ENCODE data around the gene ITGA3. TPM values are rescaled to one million over a fixed set of nuclear protein-coding genes. Genes with fewer than 3 reads are reported as not detected.

The ITGA3 gene
- total RNA-seq, 1 experiment from 2014 or later: 392 TPM

DNA sequence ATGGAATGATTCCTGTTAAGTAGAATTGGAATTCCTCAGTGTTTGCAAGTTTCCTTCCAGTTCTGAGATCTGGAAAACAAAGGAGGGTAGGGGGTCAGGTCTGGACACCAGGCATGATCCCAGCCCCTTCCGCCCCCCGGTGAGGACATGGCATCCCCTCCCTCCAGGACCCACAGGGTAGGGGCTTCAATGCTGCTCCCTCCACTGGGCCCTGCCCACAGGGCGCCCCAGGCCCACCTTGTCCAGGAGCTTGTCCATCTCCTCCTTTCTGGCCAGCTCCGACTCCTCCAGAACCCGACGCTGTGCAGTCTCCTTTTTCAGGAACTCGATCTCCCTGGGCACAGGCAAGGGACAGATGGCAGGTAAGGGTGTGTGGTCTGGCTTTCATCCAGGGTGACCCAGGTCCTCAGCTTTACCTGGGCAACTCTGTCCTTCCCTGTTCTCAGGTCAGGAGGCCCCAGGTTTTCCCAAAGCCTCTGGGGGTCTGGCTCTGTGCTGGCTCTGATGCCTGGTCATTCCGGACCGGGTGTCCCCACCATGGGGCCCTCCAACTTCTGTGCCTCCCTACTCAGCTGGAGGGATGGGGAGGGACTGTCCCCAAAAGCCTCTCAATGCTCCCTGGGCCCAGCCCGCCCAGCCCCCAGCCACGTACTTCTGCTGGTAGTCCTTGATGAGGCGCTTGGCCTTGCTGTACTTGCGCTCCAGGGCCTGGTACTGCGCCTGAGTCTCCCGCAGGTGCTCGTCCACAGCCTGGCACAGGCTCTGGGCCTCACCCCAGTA, 79.6 kb downstream of the ITGA3 start (continued):
- no peak for TF ChIP-seq YY1 (IDR thresholded peaks at IDR 0.05; ENCODE audit: extremely low read depth, insufficient replicate concordance, low read depth, low read length)

GRCh38 chr17:50136096-50136687, 80.3 kb downstream of the ITGA3 start:
- ChIA-PET POLR2A (no interaction called here), CTCF (interaction anchor here (1.2 to 1.6 kb wide), 4 partner anchors 10 to 16 kb away, joined by 3 to 5 read pairs (median 4); no protein-coding TSS in a partner anchor), RAD21 (ENCODE audit: low non-redundant PET in 1 of 2, low total read pairs in 2 of 2, uncharacterized antibody in 2 of 2, unreplicated experiment in 2 of 2) (no interaction called here)
- H3K4me1 ChIP-seq (ENCODE audit: control insufficient read depth in 1 of 2, insufficient read depth in 2 of 2, low read length in 2 of 2): peaks cover 12 to 34% of the 10 kb centered on the region in 2 experiments
- ATAC-seq (no peak), DNase-seq (ENCODE audit: low read depth, low spot score) (no peak)
- H4K20me1 ChIP-seq (ENCODE audit: insufficient read depth): peaks cover 4% of the 10 kb centered on the region; the same call in 1 of the 2 replicates
- intact Hi-C loops (cut with micrococcal nuclease): no loop called here
- H3K4me3 ChIP-seq (replicated peaks in 1 of 2; ENCODE audit: low read depth in 1 of 2, low read length in 2 of 2): no peak overlapping the region
- no TSS peak for BruUV-seq (replicated peaks)
- TF ChIP-seq EGR1 (IDR thresholded peaks at IDR 0.05; ENCODE audit: low read depth): no peak
- TF ChIP-seq ZNF274 (IDR thresholded peaks at IDR 0.05; ENCODE audit: low read depth, low read length): no peak
- no peak for TF ChIP-seq FOSL1 (IDR thresholded peaks at IDR 0.05; ENCODE audit: low read depth)
- no peak for TF ChIP-seq POLR2A (IDR thresholded peaks at IDR 0.05; ENCODE audit: borderline replicate concordance, extremely low read depth, insufficient read depth, insufficient read length)
- no peak for TF ChIP-seq CTCF (IDR thresholded peaks at IDR 0.05 in 2 of 3, conservative IDR thresholded peaks at IDR 0.05 in 1 of 3; ENCODE audit: borderline replicate concordance in 1 of 3, insufficient read depth in 1 of 3, low read depth in 2 of 3, low read length in 2 of 3)
- TF ChIP-seq EZH2phosphoT487 (IDR thresholded peaks at IDR 0.05; ENCODE audit: borderline replicate concordance): no peak
- TF ChIP-seq MAX (IDR thresholded peaks at IDR 0.05): no peak
- no peak for TF ChIP-seq RAD21 (IDR thresholded peaks at IDR 0.05; ENCODE audit: low read depth)
- H3K9me2 ChIP-seq (ENCODE audit: insufficient read depth): no peaks in the 10 kb centered on the region
- H3K9me3 ChIP-seq (ENCODE audit: control insufficient read depth in 1 of 2, insufficient read depth in 1 of 2, low read depth in 1 of 2, low read length in 2 of 2): no peaks in the 10 kb centered on the region
- no peaks in the 10 kb centered on the region for H3K27me3 ChIP-seq (ENCODE audit: insufficient read depth, low read length)
- H2AFZ ChIP-seq (ENCODE audit: low read depth, low read length, poor library complexity, severe bottlenecking): no peak overlapping the region
- no peak overlapping the region for H3K4me2 ChIP-seq (ENCODE audit: low read length)
- peaks cover 61 to 70% of the 10 kb centered on the region in 2 experiments for H3K36me3 ChIP-seq (ENCODE audit: control insufficient read depth in 1 of 2, insufficient read depth in 2 of 2, low read length in 2 of 2)
- H3K79me2 ChIP-seq (ENCODE audit: insufficient read depth, low read length): peaks cover 20% of the 10 kb centered on the region; the same call in 1 of the 2 replicates
- H3K9ac ChIP-seq (ENCODE audit: low read length): no peak overlapping the region
- no peak overlapping the region; the same call in 1 of the 2 replicates for H3K27ac ChIP-seq (ENCODE audit: low read depth, low read length)
